HG02798 (cell line): ENCODE results near the gene PPP1R1B.

Source experiments
- ATAC-seq: cut with Tn5 transposase; IDR thresholded peaks from one replicate; pipeline ENCODE4 v1.9.1; 2021; ENCODE audit warnings: mild to moderate bottlenecking; ENCODE audit not compliant: unreplicated experiment, poor library complexity

PPP1R1B gene

GRCh38 chr17:39614545-39615157 lies 12.1 kb upstream of the PPP1R1B start:
- no peak for ATAC-seq

GRCh38 chr17:39615434-39615833 lies 11.3 kb upstream of the PPP1R1B start:
- no peak for ATAC-seq

- ATAC-seq, result no peak
Measured at GRCh38 chr17:39617100-39617445, 9.7 kb upstream of the PPP1R1B start.

- no peak for ATAC-seq
Measured at GRCh38 chr17:39617446-39618245, 9.1 kb upstream of the PPP1R1B start.

GRCh38 chr17:39618246-39618913 lies 8.4 kb upstream of the PPP1R1B start:
- no peak for ATAC-seq

- no peak for ATAC-seq
Measured at GRCh38 chr17:39618956-39619785, 7.6 kb upstream of the PPP1R1B start.

- ATAC-seq, result no peak
Measured at GRCh38 chr17:39619786-39620101, 7.0 kb upstream of the PPP1R1B start.

GRCh38 chr17:39621523-39622379 lies 5.0 kb upstream of the PPP1R1B start:
- peak; percentile 69 for ATAC-seq

GRCh38 chr17:39622380-39623006 lies 4.3 kb upstream of the PPP1R1B start:
- ATAC-seq, result peak; percentile 19

- ATAC-seq, result no peak
Measured at GRCh38 chr17:39623356-39623950, 3.3 kb upstream of the PPP1R1B start.

GRCh38 chr17:39624313-39624712 lies 2.4 kb upstream of the PPP1R1B start:
- ATAC-seq, result no peak

- no peak for ATAC-seq
Measured at GRCh38 chr17:39625198-39625785, 1.5 kb upstream of the PPP1R1B start.

GRCh38 chr17:39627047-39627711 lies 427 bp downstream of the PPP1R1B start:
- no peak for ATAC-seq

GRCh38 chr17:39627712-39628516 lies 1.2 kb downstream of the PPP1R1B start:
- ATAC-seq, result no peak

- no peak for ATAC-seq
Measured at GRCh38 chr17:39628655-39629493, 2.1 kb downstream of the PPP1R1B start.

- no peak for ATAC-seq
Measured at GRCh38 chr17:39629494-39629880, 2.7 kb downstream of the PPP1R1B start.

- no peak for ATAC-seq
Measured at GRCh38 chr17:39629898-39630297, 3.1 kb downstream of the PPP1R1B start.
